ENCODE data around the gene CARD18.

CARD18 gene

DNA sequence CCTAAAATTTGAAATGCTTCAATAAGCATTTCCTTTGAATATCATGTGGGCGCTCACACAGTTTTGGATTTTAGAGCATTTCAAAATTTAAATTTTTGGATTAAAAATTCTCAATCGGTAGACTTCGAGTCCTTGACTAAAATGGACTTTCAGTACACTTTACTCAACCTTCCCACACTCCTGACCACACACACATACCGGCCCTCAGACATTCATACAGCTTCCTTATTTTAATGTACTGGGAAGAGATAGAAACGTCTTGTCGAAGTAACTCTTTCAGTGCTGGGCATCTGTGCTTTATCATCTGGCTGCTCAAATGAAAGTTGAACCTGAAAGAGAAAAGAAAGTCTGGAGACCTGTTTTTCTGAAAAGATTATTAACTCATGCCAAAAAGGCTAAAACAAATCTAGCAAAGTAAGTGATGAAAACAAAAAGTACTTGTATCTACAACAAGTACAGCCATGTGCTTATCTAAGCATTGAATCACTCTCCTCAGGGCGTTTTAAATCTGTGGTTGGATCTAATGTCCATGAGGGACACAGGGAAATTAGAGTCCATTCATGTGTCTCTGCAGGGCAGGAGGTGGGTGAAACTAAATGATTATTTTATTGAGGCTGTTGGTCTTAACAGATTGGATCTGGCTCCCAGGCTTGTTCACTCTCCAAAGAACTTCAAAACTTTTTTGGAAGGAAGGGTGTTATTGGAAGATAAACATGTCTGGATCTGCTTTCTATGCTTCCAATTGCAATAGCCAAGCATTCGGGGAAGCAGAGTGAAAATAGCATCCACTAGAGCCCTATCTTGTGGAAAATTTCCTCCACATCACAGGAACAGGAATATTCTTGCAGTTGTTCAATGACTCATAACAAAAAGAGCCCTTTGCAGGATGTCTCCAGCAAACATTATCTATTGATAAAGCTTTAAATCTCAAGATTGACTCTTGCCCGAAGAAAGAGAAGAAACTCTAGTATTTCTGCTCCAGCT lies 47.0 kb downstream of the CARD18 start:
- H3K27ac ChIP-seq = no peak overlapping the region
- ChIA-PET CTCF (interaction anchor here (0.7 kb wide), 1 partner anchor 738 kb away, joined by 6 read pairs; no protein-coding TSS in a partner anchor), POLR2A (ENCODE audit: low non-redundant PET) (no interaction called here)
- peak; percentile 14 for DNase-seq (ENCODE audit: low spot score)
- TF ChIP-seq, protein P1, sequence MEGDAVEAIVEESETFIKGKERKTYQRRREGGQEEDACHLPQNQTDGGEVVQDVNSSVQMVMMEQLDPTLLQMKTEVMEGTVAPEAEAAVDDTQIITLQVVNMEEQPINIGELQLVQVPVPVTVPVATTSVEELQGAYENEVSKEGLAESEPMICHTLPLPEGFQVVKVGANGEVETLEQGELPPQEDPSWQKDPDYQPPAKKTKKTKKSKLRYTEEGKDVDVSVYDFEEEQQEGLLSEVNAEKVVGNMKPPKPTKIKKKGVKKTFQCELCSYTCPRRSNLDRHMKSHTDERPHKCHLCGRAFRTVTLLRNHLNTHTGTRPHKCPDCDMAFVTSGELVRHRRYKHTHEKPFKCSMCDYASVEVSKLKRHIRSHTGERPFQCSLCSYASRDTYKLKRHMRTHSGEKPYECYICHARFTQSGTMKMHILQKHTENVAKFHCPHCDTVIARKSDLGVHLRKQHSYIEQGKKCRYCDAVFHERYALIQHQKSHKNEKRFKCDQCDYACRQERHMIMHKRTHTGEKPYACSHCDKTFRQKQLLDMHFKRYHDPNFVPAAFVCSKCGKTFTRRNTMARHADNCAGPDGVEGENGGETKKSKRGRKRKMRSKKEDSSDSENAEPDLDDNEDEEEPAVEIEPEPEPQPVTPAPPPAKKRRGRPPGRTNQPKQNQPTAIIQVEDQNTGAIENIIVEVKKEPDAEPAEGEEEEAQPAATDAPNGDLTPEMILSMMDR (conservative IDR thresholded peaks at IDR 0.05; ENCODE audit: low read depth) = no peak

Data from RWPE1 (cell line).